Endothelial cell of hepatic sinusoid (primary cell): Measurements from ENCODE around the gene UMPS.

Source experiments
- in situ Hi-C: cut with HindIII; loops from 2 replicates; pipeline ENCODE4 v1.10.0; 2017; ENCODE audit warnings: low sequenced_read_pairs

UMPS gene

GRCh38 chr3:124793054-124793739, 62.9 kb downstream of the UMPS start:
- in situ Hi-C loops, result loop anchor here (5.0 kb wide), 1 partner anchor 59 kb away; no protein-coding TSS in a partner anchor

- in situ Hi-C loops, result no loop called here
These were observed 66.2 kb downstream of the UMPS start for GRCh38 chr3:124796477-124796876.

- in situ Hi-C loops, result no loop called here
These were observed 67.2 kb downstream of the UMPS start for GRCh38 chr3:124797426-124797945.
